GM21390 (cell line): ENCODE data around the gene FOXQ1.
"Not testable (repeated sequence)": the region's sequence is repeated elsewhere in the genome, so short reads cannot be mapped to it uniquely, and the experiment has no call there.

Source experiments
- ATAC-seq: cut with Tn5 transposase; IDR thresholded peaks from one replicate; pipeline ENCODE4 v1.9.1; 2021; ENCODE audit not compliant: unreplicated experiment

Gene FOXQ1

GRCh38 chr6:1355068-1355467, 43.2 kb downstream of the FOXQ1 start:
- ATAC-seq = not testable (repeated sequence)

- ATAC-seq = not testable (repeated sequence)
Observed at GRCh38 chr6:1361717-1362116, 49.8 kb downstream of the FOXQ1 start.

DNA sequence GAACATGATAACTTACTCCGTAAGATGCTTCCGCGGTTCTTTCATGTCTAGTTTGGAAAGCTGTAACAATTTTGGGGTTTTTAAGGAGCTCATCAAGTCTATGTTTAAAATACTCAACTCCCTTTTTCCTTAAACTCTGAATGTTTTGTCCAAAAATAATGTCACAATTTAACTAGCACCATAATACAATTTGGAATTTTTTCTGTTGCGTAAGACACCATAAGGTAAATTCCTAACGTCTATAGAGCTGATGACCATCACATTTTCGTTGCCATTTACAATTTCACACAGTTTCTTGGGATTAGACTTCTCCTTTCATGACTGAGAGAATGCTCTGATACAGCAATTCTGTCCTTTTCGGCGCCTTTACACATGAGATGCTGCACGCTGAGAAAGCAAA, 50.7 kb downstream of the FOXQ1 start:
- ATAC-seq = no peak

DNA sequence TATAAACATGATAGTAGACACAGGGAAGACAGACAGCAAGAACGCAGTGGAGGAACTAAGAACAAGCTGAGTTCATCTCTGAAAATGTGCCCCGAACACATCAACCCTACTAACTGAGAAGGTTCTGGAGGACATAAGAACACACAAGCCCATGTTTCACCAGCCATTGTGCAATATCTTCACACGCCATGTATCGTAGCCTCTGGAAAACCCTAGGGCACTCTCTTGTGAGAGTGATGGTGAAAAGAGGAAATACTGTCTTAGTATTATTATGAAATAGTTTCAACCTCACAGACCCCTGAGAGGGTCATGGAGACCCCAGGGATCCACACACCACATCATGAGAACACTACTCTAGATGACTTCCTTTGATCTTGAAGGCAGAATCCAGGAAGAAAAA, 51.4 kb downstream of the FOXQ1 start:
- no peak for ATAC-seq

DNA sequence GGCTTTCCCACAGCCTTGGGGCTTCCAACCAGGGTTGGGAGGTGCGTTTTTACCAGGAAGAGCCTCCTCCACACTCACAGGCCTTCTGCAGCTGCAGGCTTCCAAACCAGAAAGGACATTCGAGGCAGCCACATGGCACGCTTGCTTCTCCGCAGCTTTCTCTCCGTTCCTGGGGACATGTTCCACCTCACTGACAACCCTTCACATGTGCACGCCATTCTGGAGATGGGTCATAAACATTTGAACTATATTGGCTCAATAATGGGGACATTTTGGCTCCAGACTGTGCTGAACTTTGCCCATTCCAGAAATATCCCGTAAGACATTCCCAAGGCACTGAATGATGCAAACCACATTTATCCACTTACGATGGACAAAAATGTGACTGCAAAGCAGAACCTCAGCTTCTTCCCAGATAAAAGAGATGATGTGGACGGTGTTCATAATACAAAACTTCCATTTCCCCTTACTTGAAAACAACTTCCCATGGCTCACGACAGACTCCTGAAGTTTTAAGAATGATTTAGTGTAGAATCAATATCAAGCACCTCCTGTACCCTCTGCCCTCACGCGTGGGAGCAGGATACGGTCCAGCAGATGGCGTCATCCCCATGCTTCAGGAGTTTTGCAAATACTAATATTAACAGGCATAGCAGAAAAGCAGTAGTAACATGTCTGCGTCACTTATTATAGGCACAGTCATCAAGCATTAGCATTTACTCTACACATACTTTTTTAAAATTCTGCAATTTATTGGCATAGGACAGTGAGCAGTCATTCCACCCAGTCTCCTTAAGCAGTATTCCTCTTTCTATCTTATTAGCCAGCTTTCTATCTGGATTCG, 52.1 kb downstream of the FOXQ1 start:
- no peak for ATAC-seq
